A204.1 (cell line): ENCODE measurements around the gene LDLRAD4.

Source experiments
- FAIRE-seq: peaks from 2 replicates; lab custom pipeline; 2012; peaks lifted over from hg19 to GRCh38; lab: Jason Lieb, UNC

Gene LDLRAD4

GRCh38 chr18:13539843-13540476, 321.4 kb downstream of the LDLRAD4 start:
- FAIRE-seq = no peak

- no peak for FAIRE-seq
These were observed 322.1 kb downstream of the LDLRAD4 start for GRCh38 chr18:13540477-13541182.

- no peak for FAIRE-seq
These were observed 323.3 kb downstream of the LDLRAD4 start for GRCh38 chr18:13541621-13542519.

- no peak for FAIRE-seq
These were observed 323.9 kb downstream of the LDLRAD4 start for GRCh38 chr18:13542520-13542847.

DNA sequence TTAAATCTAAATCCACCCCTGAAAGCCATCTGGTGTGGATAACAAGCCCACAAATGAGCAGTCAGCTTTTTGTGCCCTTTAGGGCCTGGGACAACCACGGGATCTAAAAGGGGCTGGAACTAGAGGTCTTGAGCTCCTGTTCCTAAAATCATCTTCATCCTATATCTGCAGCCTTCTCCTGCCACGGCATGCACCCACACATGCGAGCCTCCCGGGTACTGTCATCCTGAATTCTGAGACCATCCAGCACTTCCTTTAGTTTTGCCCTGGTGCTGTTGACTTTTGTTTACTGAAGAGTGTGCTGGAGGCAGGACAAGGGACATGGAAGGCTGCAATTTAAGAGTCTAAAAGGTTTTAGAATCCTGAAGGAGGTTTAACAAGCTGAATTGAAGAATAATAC, 324.6 kb downstream of the LDLRAD4 start:
- FAIRE-seq = no peak

DNA sequence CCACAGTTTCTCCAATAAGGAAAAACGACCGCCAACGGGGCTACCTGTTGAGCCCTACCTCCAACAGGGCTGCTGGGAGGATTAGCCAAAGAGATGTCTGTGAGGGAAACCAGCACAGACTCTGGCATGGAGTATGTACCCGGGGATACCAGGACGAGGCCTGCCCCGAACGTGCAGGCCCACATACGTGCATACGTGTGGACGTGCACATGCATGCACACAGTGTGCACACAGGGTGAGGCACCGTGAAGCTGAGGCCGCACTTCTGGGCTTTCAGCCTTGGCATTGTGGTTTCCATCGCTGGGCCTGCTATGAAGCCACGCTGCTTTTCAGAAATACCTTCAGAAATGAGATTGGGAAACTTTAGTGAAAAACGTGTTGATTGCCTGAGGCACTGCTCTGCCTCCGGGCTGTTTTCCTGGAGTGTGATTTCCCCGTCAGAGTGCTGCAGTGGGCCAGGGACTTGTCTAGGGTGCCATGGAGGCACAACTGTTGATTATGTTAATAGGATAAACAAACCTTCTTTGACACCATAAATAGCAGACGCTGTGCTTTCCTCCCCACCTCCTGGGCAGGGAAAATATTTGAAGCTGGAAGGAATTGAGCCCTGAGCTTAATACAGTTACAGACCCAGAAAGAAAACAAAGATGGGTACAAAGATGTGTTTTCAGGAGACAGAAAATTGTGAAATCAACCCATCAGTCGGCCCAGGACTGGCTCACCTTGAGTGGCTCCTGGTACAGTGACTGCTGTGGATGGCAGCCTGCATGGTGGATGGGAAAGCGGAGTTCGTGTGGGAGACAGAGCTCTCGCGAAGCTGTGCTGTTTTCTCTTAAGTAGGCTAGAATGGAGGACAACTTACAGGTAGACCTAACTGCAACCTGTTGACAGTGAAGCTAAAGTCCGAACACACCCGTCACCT, 325.5 kb downstream of the LDLRAD4 start:
- no peak for FAIRE-seq

GRCh38 chr18:13544953-13545352, 326.4 kb downstream of the LDLRAD4 start:
- no peak for FAIRE-seq

GRCh38 chr18:13545514-13545913, 327.0 kb downstream of the LDLRAD4 start:
- FAIRE-seq = no peak

- FAIRE-seq = no peak
These were observed 327.4 kb downstream of the LDLRAD4 start for GRCh38 chr18:13545955-13546354.

GRCh38 chr18:13546638-13547037, 328.1 kb downstream of the LDLRAD4 start:
- FAIRE-seq = no peak

DNA sequence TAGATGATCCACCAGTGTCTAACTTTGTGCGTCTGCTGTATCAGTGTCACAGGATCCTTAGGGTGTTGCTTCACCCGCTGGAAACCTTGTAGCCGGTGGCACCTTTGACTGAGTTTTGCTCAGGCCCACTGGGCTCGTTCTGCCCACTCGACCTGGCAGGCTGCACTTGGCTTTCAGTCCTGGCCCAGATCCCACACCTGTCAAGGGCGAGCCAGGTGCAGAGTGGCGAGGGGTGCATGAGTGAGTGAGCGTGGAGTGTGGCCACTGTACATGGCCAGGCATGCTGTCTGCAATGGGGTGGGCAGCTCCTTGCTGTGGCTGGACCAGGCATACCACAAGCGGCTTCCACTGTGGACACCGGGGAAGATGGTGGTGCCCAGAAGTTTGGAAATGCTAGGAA, 328.8 kb downstream of the LDLRAD4 start:
- FAIRE-seq = no peak

DNA sequence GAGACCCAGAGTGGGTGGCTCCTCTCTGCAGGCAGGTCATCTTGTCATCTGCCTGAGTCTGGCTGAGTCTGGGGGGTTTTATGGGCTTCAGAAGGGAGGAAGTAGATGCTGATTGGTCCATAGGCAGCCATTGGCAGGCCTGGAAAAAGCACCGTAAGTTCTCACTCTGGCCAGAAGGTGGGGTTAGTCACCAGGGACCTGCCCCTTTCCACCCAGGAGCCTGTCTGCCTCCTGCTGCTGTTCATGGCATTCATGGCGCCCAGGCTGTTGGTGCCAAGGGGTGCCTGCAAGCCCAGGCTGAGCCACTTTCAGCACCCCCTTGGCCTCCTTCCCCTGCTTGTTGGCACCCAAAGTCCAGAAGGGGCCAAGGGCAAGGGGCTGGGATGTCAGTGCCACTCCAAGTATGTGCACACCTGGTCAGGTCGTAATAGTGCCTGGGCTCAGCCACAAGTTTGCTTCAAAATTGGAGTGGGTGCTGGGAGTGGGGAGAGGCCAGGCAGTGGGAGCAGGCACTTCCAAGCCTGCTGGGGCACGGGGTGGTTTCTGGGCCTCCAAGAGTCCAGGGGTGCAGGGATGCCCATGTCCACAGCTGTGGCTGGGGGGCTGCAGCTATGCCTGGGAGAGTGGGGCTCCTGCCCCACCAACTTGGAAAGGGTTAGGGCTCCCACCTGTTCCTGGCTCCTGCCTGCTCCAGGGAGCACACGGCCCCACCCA, 329.7 kb downstream of the LDLRAD4 start:
- no peak for FAIRE-seq

DNA sequence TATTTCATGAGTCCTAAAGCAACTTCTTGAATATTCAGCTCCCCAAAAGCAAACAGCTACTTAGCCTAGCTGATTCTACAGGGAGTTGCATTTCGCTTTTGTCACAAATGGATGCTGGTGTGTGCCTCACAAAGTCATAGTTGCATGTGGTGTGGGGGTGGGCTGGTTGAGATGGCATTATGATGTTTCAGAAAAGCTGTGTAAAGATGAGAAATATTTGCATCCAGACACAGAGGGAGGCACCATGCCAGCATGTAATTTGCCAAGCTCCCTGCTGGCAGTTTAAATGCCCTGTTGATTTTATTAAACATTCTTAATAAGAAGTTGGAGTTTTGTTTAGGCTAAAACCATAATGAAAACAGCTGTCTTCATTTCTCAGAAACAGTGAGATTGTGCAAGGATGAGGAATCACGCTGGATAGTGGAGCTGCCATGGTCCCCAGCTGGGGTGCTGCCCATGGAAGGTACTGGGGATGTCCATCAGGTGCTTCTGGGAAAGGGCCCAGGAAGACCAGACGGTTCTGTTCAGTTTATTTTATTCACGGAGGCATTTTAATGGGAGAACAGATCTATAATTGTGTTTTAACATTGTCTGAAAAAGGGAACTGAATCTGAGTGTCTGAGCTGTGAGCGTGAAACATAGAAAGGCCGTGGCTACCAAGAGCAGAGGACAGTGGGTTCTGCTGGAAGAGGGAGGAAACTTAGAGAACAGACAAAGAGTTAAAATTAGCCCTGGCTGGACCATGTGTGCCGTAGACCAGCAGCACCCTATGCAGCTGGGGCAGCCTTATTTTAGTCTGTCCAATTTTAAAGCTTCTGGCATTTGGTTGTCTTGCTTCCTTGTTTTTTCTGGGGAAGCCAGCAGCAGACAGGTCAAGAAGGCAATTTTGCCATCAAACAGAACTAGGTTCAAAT, 330.7 kb downstream of the LDLRAD4 start:
- no peak for FAIRE-seq

DNA sequence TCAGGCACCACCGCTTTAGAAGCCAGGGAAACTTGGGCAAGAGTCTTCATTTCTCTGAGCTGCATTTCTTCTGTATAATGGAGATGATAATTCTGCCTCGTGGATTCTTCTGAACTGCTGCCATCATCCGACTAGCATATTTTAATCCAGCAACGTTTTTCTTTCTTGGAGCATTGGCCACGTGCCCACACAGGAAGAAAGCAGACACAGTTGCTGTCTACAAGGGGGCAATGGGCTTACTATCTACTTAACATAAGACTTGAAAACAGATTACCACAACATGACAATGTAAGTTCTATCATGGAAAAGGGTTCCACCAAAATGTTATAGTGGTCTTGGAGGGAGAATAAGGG, 331.3 kb downstream of the LDLRAD4 start:
- no peak for FAIRE-seq

DNA sequence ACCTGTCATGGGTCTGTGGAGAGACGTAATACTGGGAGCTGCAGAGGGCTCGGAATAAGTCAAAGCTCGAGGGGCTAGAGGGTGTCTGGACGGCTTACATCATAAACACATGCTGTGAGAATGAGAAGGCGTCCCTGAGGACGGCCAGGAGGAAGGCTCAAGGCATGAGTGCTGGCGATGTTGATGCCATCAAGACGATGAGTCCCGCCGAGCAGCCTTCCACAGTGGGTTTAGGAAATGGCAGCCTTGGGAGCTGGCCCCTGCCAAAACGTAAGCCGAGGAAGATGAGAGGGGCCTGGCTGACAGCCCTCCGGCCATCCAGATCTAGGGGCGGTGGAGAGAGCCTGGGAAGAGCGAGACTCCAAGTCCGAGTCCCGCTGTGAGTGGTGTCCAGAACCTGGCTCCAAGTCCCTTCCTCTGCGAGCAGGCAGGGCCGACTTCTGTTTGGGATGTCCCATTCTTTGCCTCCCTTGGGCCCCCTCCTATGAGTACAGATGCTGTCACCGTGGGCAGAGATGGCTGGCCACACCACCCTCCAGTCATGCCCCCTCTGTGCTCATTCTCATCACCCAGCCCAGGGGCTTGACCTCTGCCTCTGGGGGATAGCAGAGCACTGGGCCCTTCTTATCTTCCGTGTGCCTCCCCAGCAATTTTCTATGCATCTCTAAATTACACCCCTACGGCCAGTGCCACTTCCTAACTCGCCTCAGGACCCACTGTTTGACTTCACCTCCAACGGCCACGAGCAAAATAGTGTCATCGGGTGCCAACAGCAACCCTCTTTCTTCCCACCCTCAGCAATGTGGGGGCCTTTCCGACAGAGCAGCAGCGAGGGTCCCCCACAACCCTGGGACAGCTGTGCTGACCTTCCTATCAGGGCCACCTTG, 332.1 kb downstream of the LDLRAD4 start:
- FAIRE-seq = no peak

GRCh38 chr18:13551305-13551603, 332.7 kb downstream of the LDLRAD4 start:
- FAIRE-seq = no peak

GRCh38 chr18:13551841-13552733, 333.5 kb downstream of the LDLRAD4 start:
- FAIRE-seq = no peak

DNA sequence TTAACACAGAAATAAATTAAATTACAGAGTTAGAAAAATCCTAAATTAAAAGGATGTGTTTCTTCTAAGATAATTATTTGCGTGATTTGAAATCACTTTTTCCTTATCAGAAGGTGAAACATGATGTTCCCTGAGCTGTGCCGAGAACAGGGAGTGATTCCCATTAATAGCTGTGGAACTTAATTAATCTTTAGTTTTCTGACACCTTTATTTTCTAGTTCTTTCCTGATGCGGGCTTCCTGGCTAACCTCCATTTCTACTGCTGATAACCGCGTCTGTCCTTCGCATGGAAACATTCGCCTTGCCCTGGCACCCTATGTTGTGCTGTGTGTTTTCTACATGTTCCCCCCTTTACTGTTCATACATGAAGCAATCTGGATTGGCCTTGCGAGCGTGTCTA, 334.9 kb downstream of the LDLRAD4 start:
- no peak for FAIRE-seq

DNA sequence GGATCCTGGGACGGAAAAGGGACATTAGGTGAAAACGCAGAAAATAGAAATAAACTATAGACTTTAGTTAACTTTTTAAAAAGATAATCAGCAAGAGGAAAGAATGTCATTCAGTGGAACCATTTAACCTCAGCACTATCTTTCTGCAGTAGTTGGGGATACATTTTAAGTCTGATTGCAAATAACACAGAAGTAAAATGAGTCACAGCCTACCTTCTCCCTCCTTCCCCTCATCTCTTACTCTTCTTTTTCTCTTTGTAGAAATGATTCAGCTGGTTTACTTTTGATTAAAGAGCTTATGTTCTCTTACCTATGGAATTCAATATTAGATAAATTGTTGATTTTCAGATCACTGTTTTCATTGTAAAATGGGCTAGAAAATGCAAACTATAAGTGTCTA, 336.6 kb downstream of the LDLRAD4 start:
- FAIRE-seq = no peak
